IMR-90 (cell line): Measurements from ENCODE around the gene BZW2. TPM values are rescaled to one million over a fixed set of nuclear protein-coding genes. Genes with fewer than 3 reads are reported as not detected.

ENCODE experiments used
- ATAC-seq: fragments of 200-7000 bp; cut with Tn5 transposase; 2 replicates; pipeline ENCODE4 v1.9.1; 2020; ENCODE audit warnings: low read depth, mild to moderate bottlenecking, moderate library complexity
- BruUV-seq: library from RNA; stranded (reverse); fragments of 400-500 nt; replicated peaks from 2 replicates; lab custom pipeline; 2021; lab: Mats Ljungman, UMichigan
- CTCF ChIA-PET: fragments of 300-600 bp; formaldehyde crosslinking; extraction: SDS; loops from one replicate; lab custom pipeline; 2021; ENCODE audit warnings: antibody characterized with exemption; lab: Yijun Ruan, JAX
- POLR2A ChIA-PET: fragments of 300-600 bp; sonication (Branson Sonifier 250); formaldehyde crosslinking; loops from one replicate; lab custom pipeline; 2022; ENCODE audit warnings: antibody characterized with exemption; ENCODE audit not compliant: unreplicated experiment; lab: Charles Lee
- DNase-seq: peaks from one replicate; pipeline ENCODE4 v3.0.0; 2013
- H2AFZ ChIP-seq: replicated peaks from 2 replicates; pipeline ENCODE3; 2013; ENCODE audit warnings: low read length, mild to moderate bottlenecking; ENCODE audit not compliant: poor library complexity
- H2AK5ac ChIP-seq: 2 replicates; pipeline ENCODE4 v1.6.1; 2013; ENCODE audit warnings: low read depth, low read length, inconsistent platforms
- H2AK9ac ChIP-seq: replicated peaks from 2 replicates; pipeline ENCODE3; 2013; ENCODE audit warnings: mild to moderate bottlenecking, low read depth, low read length, moderate library complexity; ENCODE audit not compliant: poor library complexity
- H2BK120ac ChIP-seq: 2 replicates; pipeline ENCODE4 v1.6.1; 2013; ENCODE audit warnings: low read depth, low read length, inconsistent platforms
- H2BK15ac ChIP-seq: 3 replicates; pipeline ENCODE4 v1.6.1; 2013; ENCODE audit warnings: low read depth, low read length, inconsistent platforms
- H2BK20ac ChIP-seq: 2 replicates; pipeline ENCODE4 v1.6.1; 2013; ENCODE audit warnings: low read depth, mild to moderate bottlenecking, inconsistent platforms, low read length, moderate library complexity
- H2BK5ac ChIP-seq: 2 replicates; pipeline ENCODE4 v1.6.1; 2013; ENCODE audit warnings: mild to moderate bottlenecking, low read depth, low read length, inconsistent platforms; ENCODE audit not compliant: poor library complexity, severe bottlenecking
- H3K14ac ChIP-seq: replicated peaks from 2 replicates; pipeline ENCODE4 v1.6.1; 2013; ENCODE audit warnings: low read depth, low read length, inconsistent platforms
- H3K18ac ChIP-seq: 2 replicates; pipeline ENCODE4 v1.6.1; 2013; ENCODE audit warnings: low read depth, low read length, control low read depth
- H3K23ac ChIP-seq: 2 replicates; pipeline ENCODE4 v1.6.1; 2013; ENCODE audit warnings: low read depth, low read length, inconsistent platforms
- H3K27ac ChIP-seq: 2 replicates; pipeline ENCODE4 v1.5.1; 2013; ENCODE audit warnings: mild to moderate bottlenecking, control low read depth, low read length; ENCODE audit not compliant: insufficient read depth
- H3K27me3 ChIP-seq: 2 replicates; pipeline ENCODE4 v1.6.1; 2013; ENCODE audit warnings: low read length; ENCODE audit not compliant: control insufficient read depth, insufficient read depth
- H3K36me3 ChIP-seq: 2 replicates; pipeline ENCODE4 v1.6.1; 2013; ENCODE audit warnings: low read length, mixed read lengths; ENCODE audit not compliant: control insufficient read depth, insufficient read depth
- H3K4ac ChIP-seq: 2 replicates; pipeline ENCODE4 v1.6.1; 2013; ENCODE audit warnings: low read depth, low read length, inconsistent platforms
- H3K4me1 ChIP-seq: 2 replicates; pipeline ENCODE4 v1.6.1; 2013; ENCODE audit warnings: low read length, mixed read lengths; ENCODE audit not compliant: control insufficient read depth, insufficient read depth
- H3K4me2 ChIP-seq: 2 replicates; pipeline ENCODE4 v1.6.1; 2013; ENCODE audit warnings: low read depth, mild to moderate bottlenecking, control low read depth, low read length, moderate library complexity
- H3K4me3 ChIP-seq: 2 replicates; pipeline ENCODE4 v1.5.1; 2013; ENCODE audit warnings: low read depth, mild to moderate bottlenecking, control low read depth, low read length, moderate library complexity; ENCODE audit not compliant: insufficient read depth
- H3K56ac ChIP-seq: 2 replicates; pipeline ENCODE4 v1.6.1; 2013; ENCODE audit warnings: low read length, inconsistent platforms; ENCODE audit not compliant: insufficient read depth; ENCODE audit errors: extremely low read depth
- H3K79me1 ChIP-seq, 2 experiments: 2 replicates each; pipeline ENCODE4 v1.6.1; 2013; ENCODE audit warnings: low read length in 2 of 2, inconsistent platforms in 1 of 2, low read depth in 1 of 2
- H3K9ac ChIP-seq: 2 replicates; pipeline ENCODE4 v1.6.1; 2013; ENCODE audit warnings: low read depth, low read length, control low read depth
- H3K9me1 ChIP-seq: 2 replicates; pipeline ENCODE4 v1.6.1; 2013; ENCODE audit warnings: low read length, inconsistent platforms; ENCODE audit not compliant: insufficient read depth
- H3K9me3 ChIP-seq: 2 replicates; pipeline ENCODE4 v1.6.1; 2013; ENCODE audit warnings: low read length; ENCODE audit not compliant: control insufficient read depth, insufficient read depth
- H4K20me1 ChIP-seq: 2 replicates; pipeline ENCODE4 v1.6.1; 2013; ENCODE audit warnings: low read length, inconsistent platforms; ENCODE audit not compliant: insufficient read depth
- H4K5ac ChIP-seq: 2 replicates; pipeline ENCODE4 v1.6.1; 2013; ENCODE audit warnings: mild to moderate bottlenecking, low read depth, low read length, control low read depth
- H4K8ac ChIP-seq, 2 experiments: 2 replicates each; pipeline ENCODE4 v1.6.1; 2013; ENCODE audit warnings: low read depth in 2 of 2, low read length in 2 of 2, control low read depth in 1 of 2, inconsistent platforms in 1 of 2
- H4K91ac ChIP-seq: 2 replicates; pipeline ENCODE4 v1.6.1; 2013; ENCODE audit warnings: low read depth, low read length, inconsistent platforms; ENCODE audit not compliant: insufficient read depth
- BHLHE40 ChIP-seq: fragments of 150-350 bp; IDR thresholded peaks from 2 replicates; pipeline ENCODE4 v1.6.1; 2016; ENCODE audit warnings: mild to moderate bottlenecking, low read depth, low read length
- CEBPB ChIP-seq: IDR thresholded peaks from 2 replicates; pipeline ENCODE4 v1.6.1; 2012; ENCODE audit warnings: low read depth, low read length, improper control_type of control experiment
- CHD1 ChIP-seq: IDR thresholded peaks from 2 replicates; pipeline ENCODE4 v1.6.1; 2012; ENCODE audit warnings: low read depth, low read length, improper control_type of control experiment
- FOS ChIP-seq: fragments of 150-350 bp; IDR thresholded peaks from 2 replicates; pipeline ENCODE4 v1.6.1; 2016; ENCODE audit warnings: low read depth, low read length
- MAFK ChIP-seq: IDR thresholded peaks from 2 replicates; pipeline ENCODE4 v1.6.1; 2012; ENCODE audit warnings: low read depth, low read length, improper control_type of control experiment
- MAZ ChIP-seq: IDR thresholded peaks from 2 replicates; pipeline ENCODE4 v1.6.1; 2012; ENCODE audit warnings: low read depth, mild to moderate bottlenecking, low read length, improper control_type of control experiment, moderate library complexity, borderline replicate concordance
- MXI1 ChIP-seq: IDR thresholded peaks from 2 replicates; pipeline ENCODE4 v1.6.1; 2012; ENCODE audit warnings: low read depth, mild to moderate bottlenecking, low read length, moderate library complexity, borderline replicate concordance
- NFE2L2 ChIP-seq: fragments of 150-350 bp; IDR thresholded peaks from 2 replicates; pipeline ENCODE4 v1.6.1; 2016; ENCODE audit warnings: low read depth, mild to moderate bottlenecking, low read length
- POLR2A ChIP-seq: IDR thresholded peaks from 2 replicates; pipeline ENCODE4 v1.6.1; 2012; ENCODE audit warnings: mild to moderate bottlenecking, low read depth, low read length
- RAD21 ChIP-seq: IDR thresholded peaks from 2 replicates; pipeline ENCODE4 v1.6.1; 2012; ENCODE audit warnings: low read length, improper control_type of control experiment
- RCOR1 ChIP-seq: IDR thresholded peaks from 2 replicates; pipeline ENCODE4 v1.6.1; 2012; ENCODE audit warnings: mild to moderate bottlenecking, low read length, improper control_type of control experiment; ENCODE audit not compliant: insufficient replicate concordance
- RFX5 ChIP-seq: IDR thresholded peaks from 2 replicates; pipeline ENCODE4 v1.8.0; 2012; ENCODE audit warnings: low read depth, mild to moderate bottlenecking, low read length, moderate library complexity
- SMC3 ChIP-seq: fragments of 150-350 bp; IDR thresholded peaks from 2 replicates; pipeline ENCODE4 v1.6.1; 2016; ENCODE audit warnings: low read depth, mild to moderate bottlenecking, antibody characterized with exemption, low read length, moderate library complexity
- WGBS, 2 experiments: methylation state at CpG; one replicate each; pipeline versions ENCODE4 v1.1.5 to v1.1.7; 2013; ENCODE audit warnings: missing lambda C conversion rate in 2 of 2; ENCODE audit not compliant: insufficient read length in 1 of 2; ENCODE audit errors: extremely low coverage in 2 of 2; 5-methylcytosine and 5-hydroxymethylcytosine counted together
- dilution Hi-C: fragments of 300-500 bp; cut with HindIII; formaldehyde crosslinking; loops from one replicate; pipeline ENCODE4 v1.14.3; 2018; ENCODE audit warnings: low sequenced_read_pairs; ENCODE audit not compliant: unreplicated experiment
- in situ Hi-C: fragments of 300-500 bp; cut with MboI; formaldehyde crosslinking; loops from 3 replicates; pipeline ENCODE4 v1.14.3; 2019; ENCODE audit warnings: low sequenced_read_pairs, inconsistent platforms, mixed read lengths
- intact Hi-C: fragments of 100-400 bp; cut with micrococcal nuclease; formaldehyde crosslinking; loops from 2 replicates; pipeline ENCODE4 v1.10.0; 2022
- polyA plus RNA-seq, 3 experiments: library from polyadenylated mRNA; depleted of rRNA; stranded (reverse); fragments of >200 nt; gene quantifications; 2 replicates each; pipeline ENCODE4 v1.2.3, GENCODE V29; 2012; ENCODE audit warnings: low replicate concordance in 1 of 3
- total RNA-seq: library from RNA; depleted of rRNA; stranded (reverse); fragments of >200 nt; gene quantifications from 2 replicates; pipeline ENCODE4 v1.2.3, GENCODE V29; 2012
- TF ChIP-seq, protein P1 (sequence below): fragments of 150-350 bp; IDR thresholded peaks from 2 replicates; pipeline ENCODE4 v1.6.1; 2017; ENCODE audit warnings: mild to moderate bottlenecking, antibody characterized with exemption, low read length, low read depth
- TF ChIP-seq, protein P2 (sequence below): fragments of 150-350 bp; IDR thresholded peaks from 2 replicates; pipeline ENCODE4 v1.6.1; 2016; ENCODE audit warnings: low read depth, mild to moderate bottlenecking, low read length, moderate library complexity, borderline replicate concordance
- TF ChIP-seq, protein P3 (sequence below): conservative IDR thresholded peaks from 2 replicates; pipeline ENCODE4 v1.5.1; 2012; ENCODE audit warnings: mild to moderate bottlenecking, low read depth, low read length, improper control_type of control experiment

Gene BZW2
- total and polyA plus RNA-seq, 2 of the 4 experiments (the other 2 are of a cell fraction) = 58.1 to 92.9 TPM

DNA sequence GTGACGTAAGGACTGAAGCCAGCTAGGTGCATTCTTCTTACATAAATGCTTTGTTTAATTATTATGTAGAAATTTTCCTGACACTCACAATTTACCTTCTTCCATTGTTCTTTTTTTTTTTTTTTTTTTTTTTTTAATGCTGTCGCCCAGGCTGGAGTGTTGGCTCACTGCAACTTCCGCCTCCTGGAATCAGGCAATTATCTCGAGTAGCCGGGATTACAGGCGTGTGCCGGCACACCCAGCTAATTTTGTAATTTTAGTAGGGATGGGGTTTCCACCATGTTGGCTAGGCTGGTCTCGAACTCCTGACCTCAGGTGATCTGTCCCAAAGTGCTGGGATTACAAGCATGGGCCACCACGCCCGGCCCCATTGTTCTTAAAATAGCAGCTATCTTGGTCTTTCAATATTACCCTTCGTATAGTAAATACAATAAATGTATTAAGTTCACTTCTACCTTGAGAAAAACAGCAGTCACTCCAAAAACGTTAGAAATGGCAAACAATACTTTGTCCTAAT, 32.1 kb downstream of the BZW2 start:
- no peak overlapping the region for H3K56ac ChIP-seq
- no peak overlapping the region for H3K23ac ChIP-seq
- WGBS, 2 experiments = 100% methylated on average over 5 of the region's 12 CpGs; no CpG with 5 or more reads in 1 of the 2 experiments
- no peak overlapping the region for H3K9ac ChIP-seq
- H3K27ac ChIP-seq = no peak overlapping the region
- no TSS peak for BruUV-seq
- POLR2A ChIA-PET = no interaction called here
- peaks cover 13% of the 10 kb centered on the region for H3K36me3 ChIP-seq
- no peak overlapping the region for H4K91ac ChIP-seq
- H3K9me1 ChIP-seq = 0 out of 2 replicates have a peak, but pooled peaks cover 3% of the 10 kb centered on the region
- H3K4me1 ChIP-seq = no peaks in the 10 kb centered on the region
- H3K9me3 ChIP-seq = no peaks in the 10 kb centered on the region
- H2BK15ac ChIP-seq = no peak overlapping the region
- H2BK20ac ChIP-seq = no peak overlapping the region
- H3K18ac ChIP-seq = no peak overlapping the region
- no peak overlapping the region for H2BK5ac ChIP-seq
- no peak overlapping the region for H4K5ac ChIP-seq
- intact Hi-C loops = no loop called here
- no peaks in the 10 kb centered on the region for H3K27me3 ChIP-seq
- H2AK5ac ChIP-seq = no peak overlapping the region
- TF ChIP-seq RCOR1 (no peak), CHD1 (no peak), RAD21 (no peak), FOS (no peak), MAFK (no peak), POLR2A (no peak), RFX5 (no peak), SMC3 (no peak), NFE2L2 (no peak), CEBPB (no peak), MXI1 (no peak), BHLHE40 (no peak), MAZ (no peak)
- TF ChIP-seq, protein P1, sequence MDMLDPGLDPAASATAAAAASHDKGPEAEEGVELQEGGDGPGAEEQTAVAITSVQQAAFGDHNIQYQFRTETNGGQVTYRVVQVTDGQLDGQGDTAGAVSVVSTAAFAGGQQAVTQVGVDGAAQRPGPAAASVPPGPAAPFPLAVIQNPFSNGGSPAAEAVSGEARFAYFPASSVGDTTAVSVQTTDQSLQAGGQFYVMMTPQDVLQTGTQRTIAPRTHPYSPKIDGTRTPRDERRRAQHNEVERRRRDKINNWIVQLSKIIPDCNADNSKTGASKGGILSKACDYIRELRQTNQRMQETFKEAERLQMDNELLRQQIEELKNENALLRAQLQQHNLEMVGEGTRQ = no peak
- TF ChIP-seq, protein P2, sequence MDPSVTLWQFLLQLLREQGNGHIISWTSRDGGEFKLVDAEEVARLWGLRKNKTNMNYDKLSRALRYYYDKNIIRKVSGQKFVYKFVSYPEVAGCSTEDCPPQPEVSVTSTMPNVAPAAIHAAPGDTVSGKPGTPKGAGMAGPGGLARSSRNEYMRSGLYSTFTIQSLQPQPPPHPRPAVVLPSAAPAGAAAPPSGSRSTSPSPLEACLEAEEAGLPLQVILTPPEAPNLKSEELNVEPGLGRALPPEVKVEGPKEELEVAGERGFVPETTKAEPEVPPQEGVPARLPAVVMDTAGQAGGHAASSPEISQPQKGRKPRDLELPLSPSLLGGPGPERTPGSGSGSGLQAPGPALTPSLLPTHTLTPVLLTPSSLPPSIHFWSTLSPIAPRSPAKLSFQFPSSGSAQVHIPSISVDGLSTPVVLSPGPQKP = no peak
- TF ChIP-seq, protein P3, sequence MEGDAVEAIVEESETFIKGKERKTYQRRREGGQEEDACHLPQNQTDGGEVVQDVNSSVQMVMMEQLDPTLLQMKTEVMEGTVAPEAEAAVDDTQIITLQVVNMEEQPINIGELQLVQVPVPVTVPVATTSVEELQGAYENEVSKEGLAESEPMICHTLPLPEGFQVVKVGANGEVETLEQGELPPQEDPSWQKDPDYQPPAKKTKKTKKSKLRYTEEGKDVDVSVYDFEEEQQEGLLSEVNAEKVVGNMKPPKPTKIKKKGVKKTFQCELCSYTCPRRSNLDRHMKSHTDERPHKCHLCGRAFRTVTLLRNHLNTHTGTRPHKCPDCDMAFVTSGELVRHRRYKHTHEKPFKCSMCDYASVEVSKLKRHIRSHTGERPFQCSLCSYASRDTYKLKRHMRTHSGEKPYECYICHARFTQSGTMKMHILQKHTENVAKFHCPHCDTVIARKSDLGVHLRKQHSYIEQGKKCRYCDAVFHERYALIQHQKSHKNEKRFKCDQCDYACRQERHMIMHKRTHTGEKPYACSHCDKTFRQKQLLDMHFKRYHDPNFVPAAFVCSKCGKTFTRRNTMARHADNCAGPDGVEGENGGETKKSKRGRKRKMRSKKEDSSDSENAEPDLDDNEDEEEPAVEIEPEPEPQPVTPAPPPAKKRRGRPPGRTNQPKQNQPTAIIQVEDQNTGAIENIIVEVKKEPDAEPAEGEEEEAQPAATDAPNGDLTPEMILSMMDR = no peak
- dilution Hi-C loops = no loop called here
- in situ Hi-C loops = no loop called here
- CTCF ChIA-PET = interaction anchor here (0.6 kb wide), 1 partner anchor 9 kb away, joined by 4 read pairs; no protein-coding TSS in a partner anchor
- H3K79me1 ChIP-seq = peaks cover 0 to 9% of the 10 kb centered on the region in 2 experiments; a peak in 3 of 4 replicates
- no peak overlapping the region for H3K14ac ChIP-seq
- ATAC-seq (no peak), DNase-seq (no peak)
- no peak overlapping the region for H2AK9ac ChIP-seq
- H3K4ac ChIP-seq = no peak overlapping the region
- H2BK120ac ChIP-seq = no peak overlapping the region
- H4K20me1 ChIP-seq = no peaks in the 10 kb centered on the region
- no peak overlapping the region for H3K4me3 ChIP-seq
- H4K8ac ChIP-seq = no peak overlapping the region
- no peak overlapping the region for H2AFZ ChIP-seq
- H3K4me2 ChIP-seq = no peak overlapping the region
